Measurements from ENCODE around the gene AJAP1. TPM values are rescaled to one million over a fixed set of nuclear protein-coding genes. Genes with fewer than 3 reads are reported as not detected.

AJAP1 gene
- 12.2 and 14.2 TPM in 2 replicates for total RNA-seq (2014; rRNA removed; shearing (Covaris generic))

DNA sequence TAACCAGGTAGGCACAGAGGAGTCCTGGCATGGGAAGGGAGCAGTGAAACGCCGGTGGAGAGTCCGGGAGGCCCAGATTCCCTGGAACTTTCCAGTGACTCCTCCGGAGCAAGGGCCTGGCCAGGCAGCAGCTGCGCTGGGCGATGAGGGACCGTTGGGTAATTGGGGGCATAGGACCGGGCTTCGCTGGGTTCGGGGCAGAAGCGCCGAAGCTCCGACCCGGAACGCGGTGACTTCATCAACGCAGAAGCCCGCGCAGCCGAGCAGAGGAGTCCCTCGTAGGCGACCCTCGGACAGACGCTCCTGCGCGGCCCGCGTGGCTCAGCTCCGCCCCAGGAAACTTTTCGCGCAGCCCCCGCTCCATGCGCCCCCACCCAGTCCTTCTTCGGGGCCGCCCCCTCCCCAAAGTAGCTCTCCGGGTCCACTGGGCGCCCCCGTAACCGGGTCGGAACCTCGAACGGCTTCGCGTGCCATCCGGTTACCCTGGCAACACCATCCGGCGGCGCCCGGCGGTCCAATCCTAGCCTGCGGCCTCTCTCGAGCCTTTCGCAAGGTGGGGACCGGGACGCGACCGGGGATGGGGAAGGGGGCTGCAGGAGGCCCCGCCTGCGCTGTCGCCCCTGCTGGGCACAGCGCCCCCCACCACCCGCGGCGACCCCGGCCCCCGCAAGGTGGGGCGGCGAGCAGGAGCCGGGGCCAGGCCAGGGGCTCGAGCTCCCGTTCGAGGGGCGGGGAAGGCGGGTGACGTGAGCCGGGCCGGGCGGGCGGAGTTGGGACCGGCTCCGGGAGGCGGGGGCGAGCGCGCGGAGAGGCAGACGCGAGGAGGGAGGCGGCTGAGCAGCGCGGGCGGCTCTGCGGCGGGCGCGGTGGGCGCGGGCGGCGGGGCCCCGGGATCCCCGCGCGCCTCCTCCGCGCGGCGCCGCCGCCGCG lies at the start of gene AJAP1:
TSS of gene AJAP1 (plus strand) at position 814 of the 930 bp plus-strand sequence. CDS start 817 bp downstream, outside the sequence.

All from A375 (cell line).